Tibial nerve (tissue), 4 donors: ENCODE measurements around the gene TRPM2. TPM values are rescaled to one million over a fixed set of nuclear protein-coding genes. Genes with fewer than 3 reads are reported as not detected.
"Not testable (repeated sequence)": the region's sequence is repeated elsewhere in the genome, so short reads cannot be mapped to it uniquely, and the experiment has no call there.

Source experiments
- DNase-seq, 2 donors: peaks; one replicate each; pipeline ENCODE4 v3.0.0-alpha.2; 2019; ENCODE audit warnings: low spot score in 2 of 2
- H3K27ac ChIP-seq, 4 donors: fragments of 200-600 bp; sonication (generic) in 3 of 4; one replicate each; pipeline ENCODE4 v1.5.1; 2017 to 2019; ENCODE audit warnings: mild to moderate bottlenecking in 1 of 4
- H3K27me3 ChIP-seq, 2 donors: fragments of 200-600 bp; sonication (generic) in 1 of 2; one replicate each; pipeline versions ENCODE4 v1.5.1 to v1.6.0; 2017 to 2019
- H3K36me3 ChIP-seq, 3 donors: fragments of 200-600 bp; sonication (generic); one replicate each; pipeline ENCODE4 v1.5.1; 2018 to 2019
- H3K4me1 ChIP-seq, 4 donors: fragments of 200-600 bp; sonication (generic) in 3 of 4; one replicate each; pipeline ENCODE4 v1.5.1; 2017 to 2019
- H3K4me3 ChIP-seq, 4 donors: fragments of 200-600 bp; sonication (generic) in 3 of 4; one replicate each; pipeline ENCODE4 v1.5.1; 2017 to 2019; ENCODE audit warnings: mild to moderate bottlenecking in 1 of 4, moderate library complexity in 1 of 4
- H3K9me3 ChIP-seq, 4 donors: fragments of 200-600 bp; sonication (generic) in 3 of 4; one replicate each; pipeline ENCODE4 v1.5.1; 2017 to 2019
- EP300 ChIP-seq, 2 donors: sonication (generic); formaldehyde crosslinking; IDR thresholded peaks; one replicate each; pipeline ENCODE4 v1.6.1; 2017; ENCODE audit warnings: antibody characterized with exemption in 2 of 2, mild to moderate bottlenecking in 1 of 2
- POLR2A ChIP-seq, 2 donors: fragments of 450-650 bp; IDR thresholded peaks; one replicate each; pipeline ENCODE4 v1.6.1; 2017; ENCODE audit warnings: antibody characterized with exemption in 2 of 2, mild to moderate bottlenecking in 2 of 2, moderate library complexity in 2 of 2
- WGBS, 2 donors: methylation state at CpG; one replicate each; pipeline ENCODE4 v1.1.5; 2018; 5-methylcytosine and 5-hydroxymethylcytosine counted together
- total RNA-seq, 4 donors: library from RNA; depleted of rRNA; stranded (reverse); fragments of >200 nt; gene quantifications; one replicate each; pipeline ENCODE4 v1.1.0, GENCODE V29; 2016
- TF ChIP-seq, protein P1 (sequence below), 5 experiments: fragments of 200-600 bp in 3 of 5; fragments of 450-650 bp in 2 of 5; sonication (generic) in 3 of 5; IDR thresholded peaks; one replicate each; pipeline ENCODE4 v1.5.1; 2016 to 2019; ENCODE audit warnings: antibody characterized with exemption in 5 of 5, mild to moderate bottlenecking in 3 of 5, moderate library complexity in 2 of 5

Gene TRPM2
- total RNA-seq, 4 donors from 2014 or later: 4.9 to 10.3 (median 7.8) TPM

DNA sequence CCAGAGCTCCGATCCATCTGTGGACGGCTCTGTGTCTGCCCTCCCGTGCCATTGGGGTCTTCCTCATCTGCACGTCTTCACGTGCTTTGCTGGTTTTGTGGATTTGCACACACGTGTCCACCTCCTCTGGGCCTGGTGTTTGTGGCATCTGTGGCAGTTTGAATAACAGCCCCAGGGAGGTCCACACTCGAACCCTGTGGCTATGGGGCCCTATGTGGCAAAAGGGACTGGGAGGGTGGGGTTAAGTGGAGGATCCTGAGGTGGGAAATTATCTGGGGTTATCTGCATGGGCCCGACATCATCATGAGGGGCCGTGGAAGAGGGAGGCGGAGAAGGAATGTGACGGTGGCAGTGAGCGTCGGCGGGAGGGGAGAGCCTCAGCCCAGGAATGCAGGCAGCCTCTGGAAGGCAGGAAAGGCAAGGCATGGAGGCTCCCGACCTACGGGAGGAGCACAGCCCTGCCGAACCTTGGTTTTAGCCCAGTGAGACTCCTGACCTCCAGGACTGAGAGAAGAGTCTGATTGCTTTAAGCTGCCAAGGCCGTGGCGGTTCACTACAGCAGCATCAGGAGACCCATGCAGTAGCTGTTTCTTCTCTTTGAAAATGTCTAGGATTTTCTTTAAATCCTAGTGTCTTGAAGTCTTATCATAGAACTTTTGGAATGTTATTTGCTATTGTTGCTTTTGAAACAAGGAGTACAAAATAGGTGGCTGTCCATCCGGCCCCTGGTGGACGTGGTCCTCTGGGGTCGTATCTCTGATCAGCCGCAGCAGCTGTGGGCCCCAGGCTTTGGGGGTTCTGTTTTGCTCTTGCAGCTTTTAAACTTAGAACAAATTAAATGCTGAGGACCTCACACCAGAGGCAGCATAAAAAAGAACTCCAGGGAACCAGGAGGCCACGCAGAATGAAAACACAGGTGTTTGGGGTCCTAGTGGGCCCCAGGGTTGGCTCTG lies 61.9 kb downstream of the TRPM2 start:
- 49 to 52% methylated on average over 24 of the region's 24 CpGs for WGBS, 2 donors
- TF ChIP-seq, protein P1, sequence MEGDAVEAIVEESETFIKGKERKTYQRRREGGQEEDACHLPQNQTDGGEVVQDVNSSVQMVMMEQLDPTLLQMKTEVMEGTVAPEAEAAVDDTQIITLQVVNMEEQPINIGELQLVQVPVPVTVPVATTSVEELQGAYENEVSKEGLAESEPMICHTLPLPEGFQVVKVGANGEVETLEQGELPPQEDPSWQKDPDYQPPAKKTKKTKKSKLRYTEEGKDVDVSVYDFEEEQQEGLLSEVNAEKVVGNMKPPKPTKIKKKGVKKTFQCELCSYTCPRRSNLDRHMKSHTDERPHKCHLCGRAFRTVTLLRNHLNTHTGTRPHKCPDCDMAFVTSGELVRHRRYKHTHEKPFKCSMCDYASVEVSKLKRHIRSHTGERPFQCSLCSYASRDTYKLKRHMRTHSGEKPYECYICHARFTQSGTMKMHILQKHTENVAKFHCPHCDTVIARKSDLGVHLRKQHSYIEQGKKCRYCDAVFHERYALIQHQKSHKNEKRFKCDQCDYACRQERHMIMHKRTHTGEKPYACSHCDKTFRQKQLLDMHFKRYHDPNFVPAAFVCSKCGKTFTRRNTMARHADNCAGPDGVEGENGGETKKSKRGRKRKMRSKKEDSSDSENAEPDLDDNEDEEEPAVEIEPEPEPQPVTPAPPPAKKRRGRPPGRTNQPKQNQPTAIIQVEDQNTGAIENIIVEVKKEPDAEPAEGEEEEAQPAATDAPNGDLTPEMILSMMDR (IDR thresholded peaks at IDR 0.05): no peak
- no peak for TF ChIP-seq EP300 (IDR thresholded peaks at IDR 0.05)
- TF ChIP-seq POLR2A (IDR thresholded peaks at IDR 0.05): no peak
- no peak for DNase-seq
- Histone ChIP-seq H3K4me3 (no peak overlapping the region), H3K9me3 (no peaks in the 10 kb centered on the region), H3K27me3 (peaks cover 0 to 21% of the 10 kb centered on the region in 2 donors), H3K27ac (no peak overlapping the region), H3K4me1 (no peaks in the 10 kb centered on the region), H3K36me3 (no peaks in the 10 kb centered on the region)

DNA sequence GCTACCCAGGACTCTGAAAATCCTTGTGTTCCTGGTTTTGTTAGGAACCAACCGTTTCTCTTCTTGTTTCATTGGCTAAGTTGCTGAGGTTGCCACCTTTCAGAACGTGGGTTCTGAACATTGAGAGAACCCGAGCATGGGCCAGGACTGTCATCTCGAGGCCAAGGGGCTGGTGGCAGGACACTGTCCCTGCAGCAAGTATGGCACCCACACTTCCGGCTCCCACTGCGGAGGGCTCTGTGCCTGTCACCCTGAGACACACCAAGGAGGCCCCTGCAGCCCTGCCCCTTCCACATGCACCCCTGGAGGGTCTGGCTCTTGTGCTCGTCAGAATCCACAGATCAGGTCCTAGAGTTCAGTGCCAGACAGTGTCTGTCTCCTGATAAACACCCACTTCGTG lies 62.8 kb downstream of the TRPM2 start:
- no peak for DNase-seq
- no peak overlapping the region for H3K27ac ChIP-seq
- H3K4me3 ChIP-seq: no peak overlapping the region
- H3K4me1 ChIP-seq: no peaks in the 10 kb centered on the region
- TF ChIP-seq, protein P1 (IDR thresholded peaks at IDR 0.05): no peak
- TF ChIP-seq EP300 (IDR thresholded peaks at IDR 0.05) (no peak), POLR2A (IDR thresholded peaks at IDR 0.05) (no peak)
- H3K36me3 ChIP-seq: no peaks in the 10 kb centered on the region
- peaks cover 0 to 21% of the 10 kb centered on the region in 2 donors for H3K27me3 ChIP-seq
- WGBS, 2 donors: 70% methylated on average over 8 of the region's 8 CpGs
- H3K9me3 ChIP-seq: no peaks in the 10 kb centered on the region

DNA sequence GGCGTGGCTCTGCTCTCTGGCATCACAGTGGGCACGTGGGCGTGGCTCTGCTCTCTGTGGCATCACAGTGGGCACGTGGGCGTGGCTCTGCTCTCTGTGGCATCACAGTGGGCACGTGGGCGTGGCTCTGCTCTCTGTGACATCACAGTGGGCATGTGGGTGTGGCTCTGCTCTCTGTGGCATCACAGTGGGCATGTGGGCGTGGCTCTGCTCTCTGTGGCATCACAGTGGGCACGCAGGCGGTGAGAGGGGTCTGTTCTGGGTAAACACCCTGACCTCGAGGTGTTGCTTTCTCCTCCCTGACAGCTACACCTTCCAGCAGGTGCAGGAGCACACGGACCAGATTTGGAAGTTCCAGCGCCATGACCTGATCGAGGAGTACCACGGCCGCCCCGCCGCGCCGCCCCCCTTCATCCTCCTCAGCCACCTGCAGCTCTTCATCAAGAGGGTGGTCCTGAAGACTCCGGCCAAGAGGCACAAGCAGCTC lies 64.2 kb downstream of the TRPM2 start:
- H3K4me3 ChIP-seq, H3K4me1 ChIP-seq, H3K36me3 ChIP-seq, DNase-seq, H3K9me3 ChIP-seq, H3K27ac ChIP-seq: not testable (repeated sequence)
- WGBS, 2 donors: 93% methylated on average over 16 to 19 of the region's 21 CpGs
- H3K27me3 ChIP-seq: peaks cover 0 to 21% of the 10 kb centered on the region in 2 donors

DNA sequence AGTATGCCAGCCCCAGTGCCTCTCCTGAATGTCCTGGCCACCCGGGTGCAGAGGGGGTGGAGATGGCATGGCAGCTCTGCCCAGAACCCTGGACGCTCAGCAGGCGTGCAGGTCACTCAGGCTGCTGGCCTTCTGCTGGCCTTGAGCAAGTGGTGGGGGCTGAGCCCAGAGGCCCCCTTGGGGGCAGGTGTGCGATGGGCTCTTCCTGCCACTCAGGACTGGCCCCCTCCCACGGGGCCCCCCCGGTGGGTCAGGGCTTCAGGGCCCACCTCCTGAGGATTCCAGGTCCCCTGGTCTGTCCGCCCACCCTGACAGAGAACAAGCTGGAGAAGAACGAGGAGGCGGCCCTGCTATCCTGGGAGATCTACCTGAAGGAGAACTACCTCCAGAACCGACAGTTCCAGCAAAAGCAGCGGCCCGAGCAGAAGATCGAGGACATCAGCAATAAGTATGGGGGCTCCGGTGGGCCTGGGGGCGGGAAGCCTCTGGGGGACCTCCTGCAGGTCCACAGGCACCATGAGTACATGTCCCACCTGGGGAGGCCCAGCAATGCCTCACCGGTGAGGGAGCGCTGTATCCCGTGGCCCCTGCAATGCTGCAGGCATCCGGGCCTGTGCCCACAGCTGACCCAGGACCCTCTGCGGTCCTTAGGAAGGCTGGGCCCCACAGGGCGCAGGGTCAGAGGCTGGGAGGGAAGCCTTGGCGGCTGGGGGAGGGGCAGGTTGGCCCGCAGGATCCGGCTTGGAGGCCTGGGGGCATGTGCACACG lies 64.9 kb downstream of the TRPM2 start:
- TF ChIP-seq POLR2A (IDR thresholded peaks at IDR 0.05) (no peak), EP300 (IDR thresholded peaks at IDR 0.05) (no peak)
- Histone ChIP-seq H3K27ac (no peak overlapping the region), H3K4me1 (no peaks in the 10 kb centered on the region), H3K36me3 (no peaks in the 10 kb centered on the region), H3K27me3 (peaks cover 0 to 21% of the 10 kb centered on the region in 2 donors), H3K9me3 (no peaks in the 10 kb centered on the region), H3K4me3 (no peak overlapping the region)
- 87 to 91% methylated on average over 22 to 24 of the region's 25 CpGs for WGBS, 2 donors
- no peak for DNase-seq

DNA sequence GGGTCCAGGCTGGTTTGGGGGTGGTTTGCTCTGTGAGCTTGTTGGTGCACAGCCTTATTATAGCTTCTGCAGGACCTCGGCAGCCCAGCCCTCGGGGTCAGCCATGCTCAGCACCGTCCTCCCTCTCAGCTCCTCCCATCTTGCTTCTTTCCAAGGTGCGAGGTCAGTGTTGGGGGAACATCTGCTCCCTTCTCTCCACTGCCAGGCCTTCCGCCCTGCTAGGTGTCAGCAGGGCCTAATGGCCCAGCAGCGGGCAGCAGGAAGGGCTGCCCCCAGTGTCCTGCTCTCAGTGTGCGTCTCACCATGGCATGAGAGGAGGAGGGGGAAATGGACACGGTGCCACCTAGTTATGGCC lies 65.4 kb downstream of the TRPM2 start:
- H3K4me3 ChIP-seq: no peak overlapping the region
- no peaks in the 10 kb centered on the region for H3K9me3 ChIP-seq
- TF ChIP-seq POLR2A (IDR thresholded peaks at IDR 0.05) (no peak), EP300 (IDR thresholded peaks at IDR 0.05) (no peak)
- TF ChIP-seq, protein P1 (IDR thresholded peaks at IDR 0.05): no peak
- H3K27ac ChIP-seq: no peak overlapping the region
- DNase-seq: no peak
- no peaks in the 10 kb centered on the region for H3K4me1 ChIP-seq
- peaks cover 0 to 21% of the 10 kb centered on the region in 2 donors for H3K27me3 ChIP-seq
- 89 to 97% methylated on average over 7 to 8 of the region's 8 CpGs for WGBS, 2 donors
- no peaks in the 10 kb centered on the region for H3K36me3 ChIP-seq

DNA sequence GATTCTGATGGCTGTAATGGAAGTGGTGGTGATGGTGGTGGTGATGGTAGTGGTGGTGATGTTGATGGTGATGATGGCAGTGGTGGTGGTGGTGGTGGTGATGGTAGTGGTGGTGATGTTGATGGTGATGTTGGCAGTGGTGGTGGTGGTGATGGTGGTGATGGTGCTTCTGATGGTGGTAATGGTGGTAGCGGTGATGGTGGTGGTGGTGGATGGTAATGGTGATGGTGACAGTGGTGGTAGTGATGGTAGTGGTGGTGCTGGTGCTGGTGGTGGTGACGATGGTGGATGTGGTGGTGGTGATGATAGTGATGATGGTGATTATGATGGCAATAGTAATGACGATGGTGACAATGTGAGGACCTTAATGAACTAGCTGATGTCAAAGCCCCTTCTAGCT lies 66.3 kb downstream of the TRPM2 start:
- DNase-seq: no peak
- Histone ChIP-seq H3K36me3 (no peaks in the 10 kb centered on the region), H3K9me3 (no peaks in the 10 kb centered on the region), H3K4me3 (no peak overlapping the region), H3K27ac (no peak overlapping the region), H3K4me1 (no peaks in the 10 kb centered on the region), H3K27me3 (peaks cover 0 to 20% of the 10 kb centered on the region in 2 donors)
- TF ChIP-seq, protein P1 (IDR thresholded peaks at IDR 0.05): no peak
- TF ChIP-seq EP300 (IDR thresholded peaks at IDR 0.05): no peak
- TF ChIP-seq POLR2A (IDR thresholded peaks at IDR 0.05): no peak
- 94 to 96% methylated on average over 3 of the region's 3 CpGs for WGBS, 2 donors
